DND-41 (cell line): ENCODE measurements around the gene IGSF23.
"Not testable (repeated sequence)": the region's sequence is repeated elsewhere in the genome, so short reads cannot be mapped to it uniquely, and the experiment has no call there.

Experiments used
- CTCF ChIP-seq: IDR thresholded peaks from 2 replicates; pipeline ENCODE4 v1.5.1; 2012; ENCODE audit warnings: borderline replicate concordance, low read length, moderate library complexity, mild to moderate bottlenecking; ENCODE audit not compliant: poor library complexity, severe bottlenecking; ENCODE audit errors: extremely low read depth
- EZH2 ChIP-seq: IDR thresholded peaks from 3 replicates; pipeline ENCODE4 v1.6.1; 2012; ENCODE audit warnings: borderline replicate concordance, low read depth, mild to moderate bottlenecking, moderate library complexity, low read length, inconsistent platforms; ENCODE audit not compliant: severe bottlenecking

- not testable (repeated sequence) for TF ChIP-seq CTCF, EZH2
These were observed 18.2 kb downstream of the IGSF23 start for GRCh38 chr19:44631611-44632010.
